Activated CD8-positive, alpha-beta T cell treated with anti-CD3 and anti-CD28 coated beads, Interleukin-2, amount 10 ng/mL, durations not matched to agents 7 days and 5 days (primary cell): ENCODE measurements around the gene GLRA1. TPM values are rescaled to one million over a fixed set of nuclear protein-coding genes. Genes with fewer than 3 reads are reported as not detected.
A peak's percentile ranks its signal among the peaks of the same experiment; 100 is the strongest.

ENCODE experiments used
- ATAC-seq: fragments of 150-1000 bp; cut with Tn5 transposase; one replicate; pipeline ENCODE4 v1.10.0; 2021; ENCODE audit warnings: moderate library complexity
- CTCF ChIA-PET: fragments of 350-600 bp; sonication (Branson Sonifier 250); formaldehyde crosslinking; loops from one replicate; lab custom pipeline; 2021; ENCODE audit warnings: antibody characterized with exemption; lab: Charles Lee
- POLR2A ChIA-PET: fragments of 350-600 bp; sonication (Branson Sonifier 250); formaldehyde crosslinking; loops from one replicate; lab custom pipeline; 2021; ENCODE audit warnings: antibody characterized with exemption; lab: Charles Lee
- DNase-seq: peaks from one replicate; pipeline ENCODE4 v3.0.0-alpha.2; 2020
- H3K27ac Mint-ChIP-seq: one replicate; pipeline ENCODE4 v1.8.0; 2021; ENCODE audit warnings: mild to moderate bottlenecking, mixed read lengths
- H3K27me3 Mint-ChIP-seq: one replicate; pipeline ENCODE4 v1.8.0; 2021; ENCODE audit warnings: low read depth, mixed read lengths
- H3K36me3 Mint-ChIP-seq: one replicate; pipeline ENCODE4 v1.8.0; 2021; ENCODE audit warnings: low read depth, mixed read lengths
- H3K4me1 Mint-ChIP-seq: one replicate; pipeline ENCODE4 v1.8.0; 2021; ENCODE audit warnings: low read depth, mixed read lengths
- H3K4me3 Mint-ChIP-seq: one replicate; pipeline ENCODE4 v1.8.0; 2021; ENCODE audit warnings: mild to moderate bottlenecking, mixed read lengths
- H3K9me3 Mint-ChIP-seq: one replicate; pipeline ENCODE4 v1.8.0; 2022; ENCODE audit warnings: mixed read lengths; ENCODE audit not compliant: insufficient read depth
- total RNA-seq, 2 experiments: library from RNA; stranded (reverse); gene quantifications; one replicate each; pipeline ENCODE4 v1.2.3, GENCODE V29; 2021

The GLRA1 gene
- total RNA-seq, result not detected

DNA sequence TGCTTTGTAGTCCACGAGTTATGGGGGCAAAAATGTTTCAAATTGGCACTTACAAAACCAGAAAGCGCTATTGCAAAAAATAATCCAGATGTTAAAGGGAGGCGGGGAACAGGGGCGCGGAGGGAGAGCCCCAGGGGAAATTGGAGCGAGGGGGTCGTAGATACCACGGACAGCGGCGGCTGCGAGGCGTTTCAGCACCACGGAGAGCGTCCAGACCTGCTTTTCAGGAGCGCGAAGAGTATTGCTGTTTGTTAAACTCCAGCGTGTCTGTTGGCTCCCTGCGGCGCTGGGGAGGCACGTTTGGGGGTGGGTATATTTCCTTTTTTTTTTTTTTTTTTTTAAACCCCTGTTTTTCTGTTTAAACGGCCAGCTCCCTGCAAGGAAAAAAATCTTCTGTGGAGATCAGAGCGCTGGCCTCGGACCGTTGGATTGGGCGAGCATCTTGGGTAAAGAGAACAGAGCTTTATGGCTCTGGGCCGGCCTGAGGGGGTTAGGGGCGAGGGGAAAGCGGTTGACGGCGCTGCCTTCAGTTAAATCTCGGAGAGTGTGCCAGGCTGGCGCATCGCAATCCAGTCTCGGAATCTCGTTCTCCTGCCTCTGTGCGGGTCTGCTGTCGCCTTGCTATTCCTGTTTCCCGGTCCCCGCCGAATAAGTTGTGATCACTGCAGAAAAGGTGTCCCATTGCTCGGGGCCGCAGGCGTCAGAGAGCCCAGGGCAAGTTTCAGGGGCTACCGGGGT lies at the start of gene GLRA1:
TSS of gene GLRA1 (minus strand) at position 288 of the 738 bp plus-strand sequence. CDS start 302 bp downstream, outside the sequence.
- H3K4me1 Mint-ChIP-seq, result no peaks in the 10 kb centered on the region
- ATAC-seq (peak; percentile 71), DNase-seq (peak; percentile 70)
- no peak within 1 kb of the TSS for H3K27ac Mint-ChIP-seq
- POLR2A ChIA-PET, result no interaction called here
- H3K4me3 Mint-ChIP-seq, result no peak within 1 kb of the TSS
- H3K9me3 Mint-ChIP-seq, result no peaks in the 10 kb centered on the region
- no peaks in the 10 kb centered on the region for H3K36me3 Mint-ChIP-seq
- CTCF ChIA-PET, result no interaction called here
- H3K27me3 Mint-ChIP-seq, result peaks cover 8% of the 10 kb centered on the region

DNA sequence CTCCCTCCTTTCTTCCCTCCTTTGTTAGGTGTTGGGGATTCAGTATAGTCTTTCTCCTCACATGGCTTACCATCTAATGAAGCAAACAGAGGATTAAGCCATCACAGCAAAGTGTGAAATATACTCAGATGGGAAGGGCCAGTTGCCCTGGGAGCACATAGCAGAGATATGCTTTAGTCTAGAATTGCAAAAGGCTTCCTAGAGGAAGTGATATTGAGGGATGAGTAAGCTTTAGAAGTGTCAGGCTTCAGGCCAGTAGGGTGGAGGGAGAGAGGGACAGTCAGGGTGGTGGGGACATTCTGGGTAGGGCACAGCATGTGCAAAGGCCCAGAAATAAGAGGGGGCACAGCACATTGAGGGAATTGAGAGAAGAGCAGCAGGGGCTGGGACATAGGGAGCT lies 46.2 kb upstream of the GLRA1 start:
- no peak overlapping the region for H3K4me3 Mint-ChIP-seq
- POLR2A ChIA-PET, result no interaction called here

DNA sequence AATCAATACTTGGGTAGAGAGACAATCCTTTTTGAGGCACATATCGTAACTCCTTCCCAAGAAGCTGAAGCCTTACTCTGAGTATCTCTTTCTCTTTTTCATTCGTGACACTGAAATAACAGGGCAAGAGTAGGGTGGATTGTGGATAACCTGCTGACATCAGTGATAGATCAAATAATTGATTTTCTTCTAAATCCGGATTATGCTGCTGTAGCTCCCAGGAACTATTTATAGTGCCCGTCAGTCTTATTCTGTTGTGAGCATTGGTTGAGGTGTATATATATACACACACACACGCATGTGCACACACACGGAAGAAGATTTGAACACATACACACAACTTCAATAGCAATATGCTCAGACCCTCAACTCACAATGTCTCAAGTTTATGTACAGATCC lies 43.2 kb upstream of the GLRA1 start:
- CTCF ChIA-PET, result no interaction called here
- H3K4me3 Mint-ChIP-seq, result no peak overlapping the region
- no peaks in the 10 kb centered on the region for H3K36me3 Mint-ChIP-seq
- POLR2A ChIA-PET, result no interaction called here
- DNase-seq (no peak), ATAC-seq (no peak)
- no peaks in the 10 kb centered on the region for H3K4me1 Mint-ChIP-seq
- H3K27me3 Mint-ChIP-seq, result no peaks in the 10 kb centered on the region
- no peaks in the 10 kb centered on the region for H3K9me3 Mint-ChIP-seq
- H3K27ac Mint-ChIP-seq, result no peak overlapping the region

More for the DNA sequence above, 46.2 kb upstream of the GLRA1 start:
- Mint-ChIP-seq H3K4me1 (no peaks in the 10 kb centered on the region), H3K27ac (no peak overlapping the region), H3K27me3 (no peaks in the 10 kb centered on the region), H3K9me3 (no peaks in the 10 kb centered on the region), H3K36me3 (no peaks in the 10 kb centered on the region)
- no peak for DNase-seq
- no peak for ATAC-seq
- CTCF ChIA-PET, result interaction anchor here (1.4 kb wide), 1 partner anchor 11 kb away, joined by 3 read pairs; no protein-coding TSS in a partner anchor

DNA sequence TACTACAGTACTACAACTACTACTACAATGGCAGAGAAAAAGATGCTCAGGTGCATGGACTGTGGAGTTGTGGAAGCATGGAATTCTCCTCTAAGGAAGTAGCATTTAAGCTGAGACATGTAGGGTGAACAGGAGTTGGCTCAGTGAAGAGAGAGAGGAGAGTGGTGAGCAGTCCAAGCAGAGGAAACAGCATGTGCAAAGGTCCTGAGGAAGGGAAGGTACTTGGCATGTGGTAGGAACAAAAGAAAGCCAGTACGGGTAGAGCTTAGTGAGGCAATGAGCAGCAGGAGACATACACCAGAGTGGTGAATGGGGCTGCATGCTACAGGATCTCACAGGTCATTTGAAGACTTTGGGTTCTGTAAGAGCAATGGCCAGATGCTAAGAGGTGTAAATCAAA lies 41.4 kb upstream of the GLRA1 start:
- DNase-seq (no peak), ATAC-seq (no peak)
- ChIA-PET CTCF (no interaction called here), POLR2A (no interaction called here)
- Mint-ChIP-seq H3K4me1 (no peaks in the 10 kb centered on the region), H3K9me3 (no peaks in the 10 kb centered on the region), H3K4me3 (no peak overlapping the region), H3K27me3 (no peaks in the 10 kb centered on the region), H3K27ac (no peak overlapping the region), H3K36me3 (no peaks in the 10 kb centered on the region)

DNA sequence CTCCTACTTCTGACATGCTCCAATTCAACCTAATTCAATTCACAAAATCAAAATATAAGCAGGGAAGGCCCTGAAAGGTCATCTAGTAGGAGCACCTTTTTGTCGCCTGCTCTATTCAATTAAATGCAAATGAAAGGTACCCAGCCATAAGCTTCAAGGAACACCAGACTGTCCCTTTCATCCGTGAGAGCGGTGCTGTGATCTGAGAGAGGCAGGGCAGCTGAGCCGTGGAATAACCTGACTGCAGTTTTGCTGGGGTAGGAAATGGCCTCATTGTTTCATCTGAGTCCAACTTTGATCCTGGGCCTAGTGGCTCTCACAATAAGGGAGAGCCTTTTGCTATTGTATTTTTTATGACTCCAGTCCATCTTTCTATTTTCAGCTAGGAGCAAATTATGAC lies 39.8 kb upstream of the GLRA1 start:
- Mint-ChIP-seq H3K27ac (no peak overlapping the region), H3K4me3 (no peak overlapping the region), H3K27me3 (no peaks in the 10 kb centered on the region), H3K4me1 (no peaks in the 10 kb centered on the region), H3K9me3 (no peaks in the 10 kb centered on the region), H3K36me3 (no peaks in the 10 kb centered on the region)
- CTCF ChIA-PET, result no interaction called here
- POLR2A ChIA-PET, result no interaction called here
- DNase-seq, result no peak
- no peak for ATAC-seq

DNA sequence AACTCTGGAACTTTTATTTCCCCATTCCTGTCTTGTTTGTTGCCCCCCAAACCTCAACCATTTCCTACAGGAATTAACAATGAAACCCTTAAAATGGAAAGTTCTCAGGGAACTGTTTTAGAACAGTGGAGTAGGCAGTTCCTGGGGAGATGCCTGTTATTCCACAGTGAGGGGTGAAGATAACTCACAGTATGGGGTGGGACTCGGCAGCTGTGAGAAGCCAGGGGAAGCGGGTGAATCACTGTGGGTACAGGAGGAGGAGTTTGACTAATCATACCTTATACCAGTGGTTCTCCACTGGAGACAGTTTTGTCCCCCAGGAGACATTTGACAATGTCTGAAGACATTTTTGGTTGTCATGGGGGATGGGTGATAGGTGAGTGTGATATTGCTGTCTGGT lies 36.9 kb upstream of the GLRA1 start:
- peaks cover 5% of the 10 kb centered on the region for H3K4me1 Mint-ChIP-seq
- POLR2A ChIA-PET, result no interaction called here
- H3K4me3 Mint-ChIP-seq, result no peak overlapping the region
- H3K36me3 Mint-ChIP-seq, result no peaks in the 10 kb centered on the region
- H3K9me3 Mint-ChIP-seq, result no peaks in the 10 kb centered on the region
- ATAC-seq (no peak), DNase-seq (no peak)
- no peaks in the 10 kb centered on the region for H3K27me3 Mint-ChIP-seq
- CTCF ChIA-PET, result no interaction called here
- H3K27ac Mint-ChIP-seq, result no peak overlapping the region

DNA sequence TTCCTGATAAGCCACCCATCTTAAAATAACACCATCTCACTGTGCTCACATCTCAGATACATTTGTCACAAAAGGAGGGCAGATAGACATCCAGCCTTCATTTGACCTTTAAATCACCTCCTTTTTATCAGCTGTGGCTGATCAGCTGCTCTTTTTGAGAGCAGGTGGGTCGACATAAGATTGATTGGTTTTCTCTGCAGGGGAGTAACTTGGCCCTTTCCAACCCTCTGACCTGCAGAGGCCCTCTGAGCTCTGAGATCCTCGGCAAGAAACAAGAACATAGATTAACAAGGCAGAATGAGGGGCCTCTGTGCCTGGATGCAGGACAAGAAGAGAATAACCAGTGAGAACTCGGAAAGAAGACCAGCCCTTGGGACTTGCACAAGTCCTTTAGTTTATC lies 33.5 kb upstream of the GLRA1 start:
- Mint-ChIP-seq H3K4me3 (no peak overlapping the region), H3K36me3 (no peaks in the 10 kb centered on the region), H3K27ac (no peak overlapping the region), H3K4me1 (peaks cover 7% of the 10 kb centered on the region), H3K9me3 (no peaks in the 10 kb centered on the region), H3K27me3 (no peaks in the 10 kb centered on the region)
- ChIA-PET POLR2A (no interaction called here), CTCF (no interaction called here)
- ATAC-seq (no peak), DNase-seq (no peak)

DNA sequence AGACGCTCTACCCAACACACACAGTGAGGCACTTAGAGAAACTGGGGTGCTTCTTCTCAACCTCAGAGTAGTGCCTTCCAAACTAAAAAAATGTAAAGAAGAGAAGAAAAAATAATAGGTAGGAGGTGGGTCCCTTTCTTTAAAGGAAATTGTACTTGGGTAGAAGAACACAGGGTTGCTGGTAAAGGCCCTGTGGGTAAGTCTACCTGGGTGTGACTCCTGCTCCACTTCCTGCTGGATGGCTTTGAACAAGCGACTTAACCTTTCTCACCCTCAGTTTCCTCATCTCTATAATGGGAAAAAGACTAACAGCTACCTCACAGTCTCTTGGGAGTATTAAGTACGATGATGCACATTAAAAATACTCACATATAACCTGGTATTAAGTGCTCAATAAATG lies 32.1 kb upstream of the GLRA1 start:
- CTCF ChIA-PET, result no interaction called here
- no peak for DNase-seq
- H3K36me3 Mint-ChIP-seq, result no peaks in the 10 kb centered on the region
- no peaks in the 10 kb centered on the region for H3K27me3 Mint-ChIP-seq
- no peak for ATAC-seq
- peaks cover 7% of the 10 kb centered on the region for H3K4me1 Mint-ChIP-seq
- no peak overlapping the region for H3K4me3 Mint-ChIP-seq
- H3K27ac Mint-ChIP-seq, result no peak overlapping the region
- no peaks in the 10 kb centered on the region for H3K9me3 Mint-ChIP-seq
- POLR2A ChIA-PET, result no interaction called here

DNA sequence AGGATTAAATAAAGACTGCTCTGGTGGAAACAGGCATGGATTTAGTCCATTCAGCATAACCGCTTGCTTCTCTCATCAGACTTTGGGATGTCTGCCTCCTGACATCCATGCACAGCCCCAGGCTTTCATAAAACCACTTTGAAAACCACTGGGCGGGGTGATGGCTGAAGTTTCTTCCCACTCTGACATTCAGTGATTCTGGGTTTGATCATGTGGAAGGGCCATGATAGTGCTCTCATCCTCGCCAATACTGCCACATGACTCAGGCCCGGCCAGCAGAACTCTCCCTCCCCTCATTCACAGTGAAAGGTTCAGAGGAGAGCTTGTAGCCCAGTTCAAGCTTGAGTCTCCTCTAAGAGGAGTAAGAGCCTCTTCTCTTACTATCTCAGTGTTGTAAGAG lies 29.6 kb upstream of the GLRA1 start:
- no peaks in the 10 kb centered on the region for H3K9me3 Mint-ChIP-seq
- POLR2A ChIA-PET, result no interaction called here
- no peak overlapping the region for H3K4me3 Mint-ChIP-seq
- peaks cover 7% of the 10 kb centered on the region for H3K4me1 Mint-ChIP-seq
- ATAC-seq, result no peak
- H3K27me3 Mint-ChIP-seq, result no peaks in the 10 kb centered on the region
- CTCF ChIA-PET, result no interaction called here
- H3K27ac Mint-ChIP-seq, result no peak overlapping the region
- DNase-seq, result no peak
- H3K36me3 Mint-ChIP-seq, result no peaks in the 10 kb centered on the region

DNA sequence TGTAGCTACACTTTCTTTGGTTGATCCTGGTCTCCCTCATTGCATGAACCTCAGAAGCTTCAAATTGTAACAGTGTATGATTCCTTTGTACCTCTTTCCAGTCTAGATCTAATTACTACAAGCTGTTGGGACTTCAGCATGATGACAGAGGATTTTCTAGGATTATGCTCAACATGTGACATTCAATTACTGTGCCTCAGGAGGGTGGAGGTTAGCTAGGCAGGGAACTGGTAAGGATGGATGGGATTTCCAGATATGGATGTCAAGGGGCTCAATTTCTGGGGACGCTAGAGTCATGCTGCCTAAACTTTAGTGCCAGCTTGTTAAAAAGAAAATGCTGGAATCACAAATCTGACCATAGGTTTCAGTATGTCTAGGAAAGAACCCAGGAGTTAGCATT lies 29.2 kb upstream of the GLRA1 start:
- ChIA-PET POLR2A (no interaction called here), CTCF (no interaction called here)
- ATAC-seq (no peak), DNase-seq (no peak)
- Mint-ChIP-seq H3K27me3 (no peaks in the 10 kb centered on the region), H3K36me3 (no peaks in the 10 kb centered on the region), H3K27ac (no peak overlapping the region), H3K9me3 (no peaks in the 10 kb centered on the region), H3K4me1 (peaks cover 7% of the 10 kb centered on the region), H3K4me3 (no peak overlapping the region)

DNA sequence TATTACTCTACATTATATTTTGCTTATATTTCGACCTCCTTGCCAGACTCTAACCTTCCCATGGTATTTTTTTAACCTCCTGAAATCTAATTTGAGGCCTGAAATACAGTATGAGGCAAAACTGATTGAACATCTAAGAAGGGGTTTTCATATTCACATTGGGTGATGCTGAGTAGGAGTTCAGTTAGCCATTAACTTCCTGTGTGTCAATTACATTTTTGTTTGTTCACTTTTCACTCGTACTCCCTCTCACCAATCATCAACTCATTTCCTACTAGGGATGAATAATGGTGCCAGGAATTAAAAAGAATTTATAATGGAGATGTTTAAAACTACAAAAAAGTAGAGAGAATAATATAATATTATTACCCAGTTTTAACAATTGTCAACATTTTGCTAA lies 27.6 kb upstream of the GLRA1 start:
- ChIA-PET POLR2A (no interaction called here), CTCF (no interaction called here)
- no peak overlapping the region for H3K27ac Mint-ChIP-seq
- no peaks in the 10 kb centered on the region for H3K27me3 Mint-ChIP-seq
- no peaks in the 10 kb centered on the region for H3K36me3 Mint-ChIP-seq
- DNase-seq (no peak), ATAC-seq (no peak)
- peaks cover 7% of the 10 kb centered on the region for H3K4me1 Mint-ChIP-seq
- H3K9me3 Mint-ChIP-seq, result no peaks in the 10 kb centered on the region
- no peak overlapping the region for H3K4me3 Mint-ChIP-seq

DNA sequence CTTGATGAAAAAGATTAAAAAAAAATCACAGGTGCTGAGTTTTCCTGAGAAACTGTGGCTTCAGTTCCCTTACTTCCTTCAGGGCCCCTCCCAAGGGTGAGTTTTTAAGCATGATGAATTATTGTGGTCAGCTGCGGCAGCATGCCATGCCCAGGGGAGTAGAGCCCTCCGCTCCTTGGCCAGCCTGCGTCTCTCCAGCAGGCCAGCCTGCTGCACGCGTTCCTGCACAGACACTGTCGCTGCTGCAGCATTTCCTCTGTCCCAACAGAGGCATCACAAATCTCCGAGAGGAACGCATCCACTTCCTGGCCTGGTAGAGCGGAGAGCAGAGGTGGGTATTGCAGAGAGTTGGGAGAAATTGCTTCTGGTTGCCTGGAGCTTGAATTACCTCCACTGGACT lies 26.1 kb upstream of the GLRA1 start:
- DNase-seq, result no peak
- H3K27ac Mint-ChIP-seq, result no peak overlapping the region
- POLR2A ChIA-PET, result no interaction called here
- H3K4me3 Mint-ChIP-seq, result no peak overlapping the region
- H3K4me1 Mint-ChIP-seq, result no peaks in the 10 kb centered on the region
- no peaks in the 10 kb centered on the region for H3K36me3 Mint-ChIP-seq
- no peak for ATAC-seq
- no peaks in the 10 kb centered on the region for H3K27me3 Mint-ChIP-seq
- CTCF ChIA-PET, result interaction anchor here (0.6 kb wide), 1 partner anchor 1509 kb away, joined by 3 read pairs; no protein-coding TSS in a partner anchor
- no peaks in the 10 kb centered on the region for H3K9me3 Mint-ChIP-seq
